Panc1 (cell line): ENCODE measurements around the gene SC5D. TPM values are rescaled to one million over a fixed set of nuclear protein-coding genes. Genes with fewer than 3 reads are reported as not detected.

Experiments
- ATAC-seq: fragments of 200-7000 bp; cut with Tn5 transposase; 2 replicates; pipeline ENCODE4 v1.9.1; 2020; ENCODE audit warnings: mild to moderate bottlenecking, moderate library complexity
- BruUV-seq: library from RNA; stranded (reverse); fragments of 400-500 nt; replicated peaks from 2 replicates; lab custom pipeline; 2021; lab: Mats Ljungman, UMichigan
- CTCF ChIA-PET: fragments of 300-600 bp; sonication (Branson Sonifier 250); formaldehyde crosslinking; loops from one replicate; lab custom pipeline; 2022; ENCODE audit warnings: antibody characterized with exemption; lab: Charles Lee
- POLR2A ChIA-PET: fragments of 300-600 bp; sonication (Branson Sonifier 250); formaldehyde crosslinking; loops from one replicate; lab custom pipeline; 2022; ENCODE audit warnings: antibody characterized with exemption; lab: Charles Lee
- DNase-seq: peaks from one replicate; pipeline ENCODE4 v3.0.0-alpha.2; 2010; ENCODE audit warnings: low read depth, low spot score
- H3K27ac ChIP-seq: 2 replicates; pipeline ENCODE4 v1.5.1; 2011; ENCODE audit warnings: mild to moderate bottlenecking, low read length, inconsistent platforms
- H3K27me3 ChIP-seq: fragments of 200-500 bp; sonication (Bioruptor generic); 2 replicates; pipeline ENCODE4 v1.6.0; 2014; ENCODE audit warnings: low read length, inconsistent platforms; ENCODE audit not compliant: control insufficient read depth, insufficient read depth
- H3K36me3 ChIP-seq: fragments of 200-500 bp; sonication (Bioruptor generic); 2 replicates; pipeline ENCODE4 v1.5.1; 2014; ENCODE audit warnings: inconsistent platforms, mild to moderate bottlenecking, low read length, moderate library complexity; ENCODE audit not compliant: control insufficient read depth, insufficient read depth
- H3K4me1 ChIP-seq: 2 replicates; pipeline ENCODE4 v1.5.1; 2011; ENCODE audit warnings: inconsistent platforms, mild to moderate bottlenecking, low read length, moderate library complexity; ENCODE audit not compliant: control insufficient read depth, insufficient read depth
- H3K4me3 ChIP-seq, 2 experiments: 2 replicates each; pipeline ENCODE4 v1.5.1; 2011 to 2012; ENCODE audit warnings: low read depth in 2 of 2, low read length in 2 of 2, mild to moderate bottlenecking in 2 of 2, inconsistent platforms in 1 of 2, moderate library complexity in 1 of 2
- H3K9me3 ChIP-seq: fragments of 200-500 bp; sonication (Bioruptor generic); 2 replicates; pipeline ENCODE4 v1.5.1; 2014; ENCODE audit warnings: low read depth, mild to moderate bottlenecking, inconsistent platforms, low read length, moderate library complexity; ENCODE audit not compliant: control insufficient read depth, insufficient read depth
- CTCF ChIP-seq: fragments of 450-650 bp; IDR thresholded peaks from 2 replicates; pipeline ENCODE4 v1.5.1; 2017; ENCODE audit warnings: mild to moderate bottlenecking
- POLR2AphosphoS5 ChIP-seq: IDR thresholded peaks from 2 replicates; pipeline ENCODE4 v1.6.1; 2012; ENCODE audit warnings: mild to moderate bottlenecking, low read depth, low read length, moderate library complexity
- SIN3A ChIP-seq: IDR thresholded peaks from 2 replicates; pipeline ENCODE4 v1.6.1; 2012; ENCODE audit warnings: low read depth, mild to moderate bottlenecking, low read length, moderate library complexity, borderline replicate concordance; ENCODE audit not compliant: insufficient read depth
- TCF7L2 ChIP-seq: IDR thresholded peaks from 2 replicates; pipeline ENCODE4 v1.6.1; 2011; ENCODE audit warnings: mild to moderate bottlenecking, low read depth, low read length, inconsistent platforms
- in situ Hi-C: cut with HindIII; loops from 2 replicates; pipeline ENCODE4 v1.10.0; 2016; ENCODE audit warnings: low sequenced_read_pairs, low pct_unique_long_range_greater_than_20kb
- intact Hi-C: fragments of 100-400 bp; cut with micrococcal nuclease; formaldehyde crosslinking; loops from one replicate; pipeline ENCODE4 v1.10.0; 2022; ENCODE audit not compliant: unreplicated experiment
- total RNA-seq: library from RNA; stranded (reverse); gene quantifications from one replicate; pipeline ENCODE4 v1.2.1, GENCODE V29; 2021; ENCODE audit not compliant: unreplicated experiment
- TF ChIP-seq, protein P1 (sequence below), 2 experiments: IDR thresholded peaks; 2 replicates each; pipeline ENCODE4 v1.6.1; 2011 to 2012; ENCODE audit warnings: low read depth in 2 of 2, control low read depth in 1 of 2, low read length in 1 of 2, mild to moderate bottlenecking in 1 of 2, moderate library complexity in 1 of 2; ENCODE audit not compliant: insufficient read depth in 1 of 2

Gene SC5D
- total RNA-seq, 1 experiment from 2014 or later, result 54.3 TPM

- no TSS peak for BruUV-seq
- no peaks in the 10 kb centered on the region for H3K36me3 ChIP-seq
- ChIA-PET POLR2A (no interaction called here), CTCF (no interaction called here)
- DNase-seq (no peak), ATAC-seq (no peak; the same call in 1 of the 2 replicates)
- no peak overlapping the region for H3K27ac ChIP-seq
- TF ChIP-seq SIN3A (no peak), POLR2AphosphoS5 (no peak), TCF7L2 (no peak), CTCF (no peak)
- TF ChIP-seq, protein P1, sequence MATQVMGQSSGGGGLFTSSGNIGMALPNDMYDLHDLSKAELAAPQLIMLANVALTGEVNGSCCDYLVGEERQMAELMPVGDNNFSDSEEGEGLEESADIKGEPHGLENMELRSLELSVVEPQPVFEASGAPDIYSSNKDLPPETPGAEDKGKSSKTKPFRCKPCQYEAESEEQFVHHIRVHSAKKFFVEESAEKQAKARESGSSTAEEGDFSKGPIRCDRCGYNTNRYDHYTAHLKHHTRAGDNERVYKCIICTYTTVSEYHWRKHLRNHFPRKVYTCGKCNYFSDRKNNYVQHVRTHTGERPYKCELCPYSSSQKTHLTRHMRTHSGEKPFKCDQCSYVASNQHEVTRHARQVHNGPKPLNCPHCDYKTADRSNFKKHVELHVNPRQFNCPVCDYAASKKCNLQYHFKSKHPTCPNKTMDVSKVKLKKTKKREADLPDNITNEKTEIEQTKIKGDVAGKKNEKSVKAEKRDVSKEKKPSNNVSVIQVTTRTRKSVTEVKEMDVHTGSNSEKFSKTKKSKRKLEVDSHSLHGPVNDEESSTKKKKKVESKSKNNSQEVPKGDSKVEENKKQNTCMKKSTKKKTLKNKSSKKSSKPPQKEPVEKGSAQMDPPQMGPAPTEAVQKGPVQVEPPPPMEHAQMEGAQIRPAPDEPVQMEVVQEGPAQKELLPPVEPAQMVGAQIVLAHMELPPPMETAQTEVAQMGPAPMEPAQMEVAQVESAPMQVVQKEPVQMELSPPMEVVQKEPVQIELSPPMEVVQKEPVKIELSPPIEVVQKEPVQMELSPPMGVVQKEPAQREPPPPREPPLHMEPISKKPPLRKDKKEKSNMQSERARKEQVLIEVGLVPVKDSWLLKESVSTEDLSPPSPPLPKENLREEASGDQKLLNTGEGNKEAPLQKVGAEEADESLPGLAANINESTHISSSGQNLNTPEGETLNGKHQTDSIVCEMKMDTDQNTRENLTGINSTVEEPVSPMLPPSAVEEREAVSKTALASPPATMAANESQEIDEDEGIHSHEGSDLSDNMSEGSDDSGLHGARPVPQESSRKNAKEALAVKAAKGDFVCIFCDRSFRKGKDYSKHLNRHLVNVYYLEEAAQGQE (IDR thresholded peaks at IDR 0.05; ENCODE audit: insufficient read depth in 1 of 2, low read depth in 2 of 2, low read length in 1 of 2), result no peak
- H3K9me3 ChIP-seq, result no peaks in the 10 kb centered on the region
- in situ Hi-C loops (no loop called here), intact Hi-C loops (no loop called here)
- no peak overlapping the region for H3K4me3 ChIP-seq
- no peaks in the 10 kb centered on the region for H3K4me1 ChIP-seq
- H3K27me3 ChIP-seq, result peaks cover 10% of the 10 kb centered on the region
Measured at GRCh38 chr11:121328967-121329679, 36.6 kb downstream of the SC5D start.

DNA sequence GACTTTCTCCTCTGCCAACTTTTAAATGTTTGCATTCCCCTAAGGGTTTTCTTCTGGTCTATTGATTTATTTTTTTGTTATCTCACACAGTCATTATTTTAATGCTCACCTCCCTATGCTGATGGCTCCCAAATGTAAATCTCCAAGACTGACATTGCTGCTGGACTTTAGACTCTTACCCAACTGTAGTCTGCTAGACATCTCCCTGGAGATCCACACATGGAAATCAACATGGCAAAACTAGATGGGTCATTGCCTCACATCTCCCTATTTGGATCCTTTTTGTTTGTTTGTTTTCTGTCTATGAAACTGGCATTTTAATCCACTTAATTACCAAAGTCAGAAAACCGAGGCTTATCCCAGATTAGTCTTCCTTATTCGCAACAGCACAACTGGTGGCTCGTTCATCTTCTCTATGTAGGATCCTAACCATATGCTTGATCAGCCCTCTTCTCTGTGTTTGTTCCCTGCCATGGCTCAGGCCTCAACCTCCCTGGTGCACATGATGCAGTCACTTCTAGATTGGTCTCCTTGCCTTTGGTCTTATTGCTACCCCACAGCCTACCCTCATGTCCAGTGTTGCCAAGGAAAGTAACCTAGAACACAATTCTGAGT lies 37.3 kb downstream of the SC5D start:
- in situ Hi-C loops (no loop called here), intact Hi-C loops (no loop called here)
- peaks cover 10% of the 10 kb centered on the region for H3K27me3 ChIP-seq
- ChIA-PET POLR2A (no interaction called here), CTCF (no interaction called here)
- H3K4me1 ChIP-seq, result no peaks in the 10 kb centered on the region
- H3K4me3 ChIP-seq, result no peak overlapping the region
- no peak overlapping the region for H3K27ac ChIP-seq
- DNase-seq, result no peak
- no peaks in the 10 kb centered on the region for H3K9me3 ChIP-seq
- no TSS peak for BruUV-seq
- no peaks in the 10 kb centered on the region for H3K36me3 ChIP-seq
- TF ChIP-seq POLR2AphosphoS5 (no peak), TCF7L2 (no peak), CTCF (no peak), SIN3A (no peak)
- TF ChIP-seq, protein P1 (IDR thresholded peaks at IDR 0.05; ENCODE audit: insufficient read depth in 1 of 2, low read depth in 2 of 2, low read length in 1 of 2), result no peak
- ATAC-seq, result no peak
